Measurements from ENCODE around the gene TBL3. TPM values are rescaled to one million over a fixed set of nuclear protein-coding genes. Genes with fewer than 3 reads are reported as not detected.

TBL3 gene
- total and polyA plus RNA-seq, 9 of the 15 experiments (the other 6 are each of a cell fraction or from before 2014, with no cell fraction given): 0.97 to 117 (median 24.5) TPM

- H3K9ac ChIP-seq (ENCODE audit: insufficient read depth in 1 of 2, low read depth in 2 of 2, low read length in 2 of 2): no peak overlapping the region; a peak in 1 of 4 replicates
- DNase-seq (ENCODE audit: extremely low read depth in 1 of 4, low spot score in 3 of 4): no peak
- BruUV-seq (replicated peaks): no TSS peak
- H3K79me2 ChIP-seq (ENCODE audit: control insufficient read depth, insufficient read depth, low read length): peaks cover 33% of the 10 kb centered on the region
- no peaks in the 10 kb centered on the region for H4K20me1 ChIP-seq (replicated peaks; ENCODE audit: control insufficient read depth, insufficient read depth, low read length)
- intact Hi-C loops (cut with micrococcal nuclease): no loop called here
- 96% methylated on average over 7 of the region's 8 CpGs for WGBS (ENCODE audit: insufficient coverage, low coverage, missing lambda C conversion rate)
- POLR2A ChIA-PET: interaction anchor here (0.7 to 2.7 kb wide), 5 partner anchors 9 to 940 kb away, joined by 3 to 30 read pairs (median 3); partner anchors contain the start of gene RPS2
- no peak for ATAC-seq
- H3K9me1 ChIP-seq (ENCODE audit: control insufficient read depth, insufficient read depth, low read length): no peaks in the 10 kb centered on the region
- no peak for FAIRE-seq
- H3K27ac ChIP-seq (ENCODE audit: extremely low read depth, low read depth, low read length): no peak overlapping the region
- no peaks in the 10 kb centered on the region for H3K9me3 ChIP-seq (replicated peaks; ENCODE audit: control insufficient read depth, insufficient read depth, low read depth, low read length)
- no peaks in the 10 kb centered on the region for H3K27me3 ChIP-seq (ENCODE audit: control insufficient read depth in 2 of 2, insufficient read depth in 2 of 2, low read length in 2 of 2)
- TF ChIP-seq NBN (IDR thresholded peaks at IDR 0.05; ENCODE audit: low read depth): no peak
- no peak for TF ChIP-seq SMAD1 (IDR thresholded peaks at IDR 0.05; ENCODE audit: low read depth, low read length, partially characterized antibody)
- no peak for TF ChIP-seq DPF2 (IDR thresholded peaks at IDR 0.05)
- no peak for TF ChIP-seq NCOA4 (IDR thresholded peaks at IDR 0.05; ENCODE audit: partially characterized antibody)
- TF ChIP-seq ZNF3 (CRISPR knock-in tag; IDR thresholded peaks at IDR 0.05): no peak
- no peak for TF ChIP-seq CSDE1 (IDR thresholded peaks at IDR 0.05)
- no peak for TF ChIP-seq ZKSCAN3 (CRISPR knock-in tag; IDR thresholded peaks at IDR 0.05)
- TF ChIP-seq POLR3G (IDR thresholded peaks at IDR 0.05; ENCODE audit: extremely low read depth, insufficient read length, insufficient replicate concordance): no peak
- no peak for TF ChIP-seq GATAD2B (IDR thresholded peaks at IDR 0.05; ENCODE audit: borderline replicate concordance)
- TF ChIP-seq ZNF445 (CRISPR knock-in tag; IDR thresholded peaks at IDR 0.05; ENCODE audit: low read depth): no peak
- no peak for TF ChIP-seq POLR2AphosphoS2 (IDR thresholded peaks at IDR 0.05; ENCODE audit: low read length)
- no peak for TF ChIP-seq ZNF696 (CRISPR knock-in tag; conservative IDR thresholded peaks at IDR 0.05)
- no peak for TF ChIP-seq RBM22 (IDR thresholded peaks at IDR 0.05; ENCODE audit: low read depth, low read length, poor library complexity, severe bottlenecking)
- TF ChIP-seq DIDO1 (tag; IDR thresholded peaks at IDR 0.05; ENCODE audit: low read depth): no peak
- TF ChIP-seq ETV6 (IDR thresholded peaks at IDR 0.05; ENCODE audit: borderline replicate concordance in 1 of 2, low read depth in 2 of 2, low read length in 1 of 2): no peak
- TF ChIP-seq ETV6 (CRISPR knock-in tag; IDR thresholded peaks at IDR 0.05; ENCODE audit: borderline replicate concordance): no peak
- no peak for TF ChIP-seq CBX5 (IDR thresholded peaks at IDR 0.05; ENCODE audit: borderline replicate concordance, low read depth)
- TF ChIP-seq IRF9 (tag; IDR thresholded peaks at IDR 0.05): no peak
- TF ChIP-seq ATF1 (CRISPR knock-in tag; IDR thresholded peaks at IDR 0.05): no peak
- TF ChIP-seq ATF1 (tag; IDR thresholded peaks at IDR 0.05): no peak
- TF ChIP-seq ZBTB9 (CRISPR knock-in tag; IDR thresholded peaks at IDR 0.05): no peak
- no peak for TF ChIP-seq DACH1 (IDR thresholded peaks at IDR 0.05; ENCODE audit: partially characterized antibody)
- in situ Hi-C loops (cut with MboI): no loop called here
- no peak overlapping the region for H3K4me3 ChIP-seq
- peaks cover 62% of the 10 kb centered on the region; the same call in 2 of the 3 replicates for H3K36me3 ChIP-seq (ENCODE audit: control insufficient read depth, insufficient read depth, low read length)
- CTCF ChIA-PET (ENCODE audit: low intra/inter-chr PET ratio): no interaction called here
- H3K4me1 ChIP-seq (replicated peaks in 1 of 2; ENCODE audit: control insufficient read depth in 2 of 2, insufficient read depth in 2 of 2, low read length in 2 of 2): peaks cover 3 to 89% of the 10 kb centered on the region in 2 experiments; a peak in 3 of 5 replicates
- no peak overlapping the region for H2AFZ ChIP-seq (ENCODE audit: low read depth, low read length)
- H3K4me2 ChIP-seq (ENCODE audit: insufficient read depth, low read length): no peak overlapping the region
Observed at GRCh38 chr16:1976216-1976520, 4.3 kb downstream of the TBL3 start.
